Caco-2 (cell line): Measurements from ENCODE around the gene NEIL3. TPM values are rescaled to one million over a fixed set of nuclear protein-coding genes. Genes with fewer than 3 reads are reported as not detected.
"Not testable (repeated sequence)": the region's sequence is repeated elsewhere in the genome, so short reads cannot be mapped to it uniquely, and the experiment has no call there.

ENCODE experiments used
- BruUV-seq: library from RNA; stranded (reverse); fragments of 400-500 nt; replicated peaks from 2 replicates; lab custom pipeline; 2021; lab: Mats Ljungman, UMichigan
- CTCF ChIA-PET: fragments of 300-600 bp; sonication (Branson Sonifier 250); formaldehyde crosslinking; loops from one replicate; lab custom pipeline; 2022; ENCODE audit warnings: antibody characterized with exemption; lab: Charles Lee
- POLR2A ChIA-PET: fragments of 300-600 bp; sonication (Branson Sonifier 250); formaldehyde crosslinking; loops from one replicate; lab custom pipeline; 2022; ENCODE audit warnings: antibody characterized with exemption; lab: Charles Lee
- DNase-seq, 2 experiments: peaks; one replicate each; pipeline versions ENCODE4 v3.0.0 to v3.0.0-alpha.2; 2020 to 2022
- H3K27me3 ChIP-seq: replicated peaks from 2 replicates; pipeline ENCODE4 v1.6.0; 2011; ENCODE audit warnings: low read length; ENCODE audit not compliant: control insufficient read depth, insufficient read depth
- H3K36me3 ChIP-seq: 2 replicates; pipeline ENCODE4 v1.5.1; 2011; ENCODE audit warnings: low read length; ENCODE audit not compliant: control insufficient read depth, insufficient read depth
- H3K4me1 ChIP-seq: fragments of 250-450 bp; sonication (Bioruptor Pico); 2 replicates; pipeline ENCODE4 v1.5.1; 2020; ENCODE audit warnings: mild to moderate bottlenecking
- H3K4me3 ChIP-seq: 2 replicates; pipeline ENCODE4 v1.5.1; 2011; ENCODE audit warnings: low read depth, mild to moderate bottlenecking, control low read depth, low read length
- H3K9me3 ChIP-seq: fragments of 250-450 bp; sonication (Bioruptor Pico); 2 replicates; pipeline ENCODE4 v1.5.1; 2020; ENCODE audit warnings: mild to moderate bottlenecking, moderate library complexity
- H3K27ac Mint-ChIP-seq: one replicate; pipeline ENCODE4 v1.8.0; 2022; ENCODE audit warnings: mixed read lengths; ENCODE audit not compliant: unreplicated experiment
- H3K27me3 Mint-ChIP-seq: one replicate; pipeline ENCODE4 v1.8.0; 2022; ENCODE audit warnings: mixed read lengths; ENCODE audit not compliant: insufficient read depth, unreplicated experiment
- H3K36me3 Mint-ChIP-seq: one replicate; pipeline ENCODE4 v1.8.0; 2022; ENCODE audit warnings: mild to moderate bottlenecking, mixed read lengths; ENCODE audit not compliant: insufficient read depth, unreplicated experiment
- H3K4me1 Mint-ChIP-seq: one replicate; pipeline ENCODE4 v1.8.0; 2022; ENCODE audit warnings: low read depth, mixed read lengths; ENCODE audit not compliant: unreplicated experiment
- H3K4me3 Mint-ChIP-seq: one replicate; pipeline ENCODE4 v1.8.0; 2022; ENCODE audit warnings: mild to moderate bottlenecking, moderate library complexity, mixed read lengths; ENCODE audit not compliant: unreplicated experiment
- H3K9me3 Mint-ChIP-seq: one replicate; pipeline ENCODE4 v1.8.0; 2022; ENCODE audit warnings: mixed read lengths; ENCODE audit not compliant: unreplicated experiment
- CTCF ChIP-seq, 2 experiments: fragments of 200-600 bp in 1 of 2; IDR thresholded peaks; 1 replicate in 1 of 2; 2 replicates in 1 of 2; pipeline versions ENCODE4 v1.5.1 to v1.8.0; 2011 to 2022; ENCODE audit warnings: antibody characterized with exemption in 1 of 2, control low read depth in 1 of 2, inconsistent platforms in 1 of 2, low read depth in 1 of 2, low read length in 1 of 2, mild to moderate bottlenecking in 1 of 2, moderate library complexity in 1 of 2; ENCODE audit not compliant: insufficient read depth in 1 of 2, severe bottlenecking in 1 of 2, unreplicated experiment in 1 of 2
- intact Hi-C: fragments of 100-400 bp; cut with micrococcal nuclease; formaldehyde crosslinking; loops from one replicate; pipeline ENCODE4 v1.10.0; 2022; ENCODE audit not compliant: unreplicated experiment
- total RNA-seq: library from RNA; stranded (reverse); gene quantifications from 2 replicates; pipeline ENCODE4 v1.2.3, GENCODE V29; 2022

NEIL3 gene
- total RNA-seq, 1 experiment from 2014 or later, result 8.0 TPM

- ChIA-PET CTCF (no interaction called here), POLR2A (no interaction called here)
- peaks cover 6% of the 10 kb centered on the region for H3K27me3 Mint-ChIP-seq
- no peaks in the 10 kb centered on the region for H3K36me3 Mint-ChIP-seq
- no peaks in the 10 kb centered on the region for H3K4me1 Mint-ChIP-seq
- H3K9me3 ChIP-seq, result peaks cover 7% of the 10 kb centered on the region; the same call in 1 of the 2 replicates
- no peaks in the 10 kb centered on the region for H3K9me3 Mint-ChIP-seq
- H3K36me3 ChIP-seq, result no peaks in the 10 kb centered on the region
- H3K4me3 ChIP-seq, result no peak overlapping the region
- no peak for TF ChIP-seq CTCF (IDR thresholded peaks at IDR 0.05; ENCODE audit: insufficient read depth in 1 of 2, low read depth in 1 of 2, low read length in 1 of 2, severe bottlenecking in 1 of 2, unreplicated experiment in 1 of 2)
- no peaks in the 10 kb centered on the region for H3K4me1 ChIP-seq
- H3K27ac Mint-ChIP-seq, result no peak overlapping the region
- intact Hi-C loops, result no loop called here
- no peak for DNase-seq
- no TSS peak for BruUV-seq
- H3K4me3 Mint-ChIP-seq, result no peak overlapping the region
- H3K27me3 ChIP-seq, result no peaks in the 10 kb centered on the region
These were observed 7.1 kb upstream of the NEIL3 start for GRCh38 chr4:177302371-177303100.

GRCh38 chr4:177304094-177304493, 5.6 kb upstream of the NEIL3 start:
- no peak for TF ChIP-seq CTCF (IDR thresholded peaks at IDR 0.05; ENCODE audit: insufficient read depth in 1 of 2, low read depth in 1 of 2, low read length in 1 of 2, severe bottlenecking in 1 of 2, unreplicated experiment in 1 of 2)
- H3K4me3 ChIP-seq, result no peak overlapping the region
- Mint-ChIP-seq H3K4me3 (no peak overlapping the region), H3K4me1 (no peaks in the 10 kb centered on the region), H3K9me3 (no peaks in the 10 kb centered on the region), H3K27me3 (peaks cover 6% of the 10 kb centered on the region), H3K36me3 (no peaks in the 10 kb centered on the region), H3K27ac (no peak overlapping the region)
- H3K27me3 ChIP-seq, result no peaks in the 10 kb centered on the region
- no peaks in the 10 kb centered on the region for H3K9me3 ChIP-seq
- intact Hi-C loops, result no loop called here
- H3K4me1 ChIP-seq, result no peaks in the 10 kb centered on the region
- CTCF ChIA-PET, result no interaction called here
- H3K36me3 ChIP-seq, result no peaks in the 10 kb centered on the region
- DNase-seq, result no peak
- BruUV-seq, result no TSS peak
- POLR2A ChIA-PET, result no interaction called here

DNA sequence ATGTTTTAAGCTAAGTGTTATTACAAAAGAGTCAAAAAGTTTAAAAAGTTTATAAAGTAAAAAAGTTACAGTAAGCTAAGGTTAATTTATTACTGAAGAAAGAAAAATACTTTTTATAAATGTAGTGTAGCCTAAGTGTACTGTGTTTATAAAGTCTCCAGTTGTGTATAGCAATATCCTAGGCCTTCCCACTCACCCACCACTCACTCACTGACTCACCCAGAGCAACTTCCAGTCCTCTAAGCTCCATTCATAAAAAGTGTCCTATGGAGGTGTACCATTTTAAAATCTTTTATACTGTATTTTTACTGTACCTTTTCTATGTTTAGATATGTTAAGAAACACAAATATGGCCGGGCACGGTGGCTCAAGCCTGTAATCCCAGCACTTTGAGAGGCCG, 4.8 kb upstream of the NEIL3 start:
- intact Hi-C loops, H3K36me3 Mint-ChIP-seq, CTCF ChIA-PET, H3K4me3 Mint-ChIP-seq, H3K4me1 ChIP-seq, H3K27me3 Mint-ChIP-seq, H3K9me3 ChIP-seq, H3K9me3 Mint-ChIP-seq, H3K36me3 ChIP-seq, BruUV-seq, H3K4me1 Mint-ChIP-seq, POLR2A ChIA-PET, DNase-seq, H3K4me3 ChIP-seq, H3K27ac Mint-ChIP-seq, H3K27me3 ChIP-seq: not testable (repeated sequence)
